Dermis blood vessel endothelial cell (primary cell): ENCODE results near the gene YIPF4. TPM values are rescaled to one million over a fixed set of nuclear protein-coding genes. Genes with fewer than 3 reads are reported as not detected.

ENCODE experiments used
- total RNA-seq: library from RNA; depleted of rRNA; stranded (reverse); fragments of >200 nt; gene quantifications from 2 replicates; pipeline ENCODE4 v1.2.3, GENCODE V29; 2014

YIPF4 gene
- total RNA-seq, 1 donor from 2014 or later, result 26.4 TPM

Other genes with a start within 250 kb of the YIPF4 start
- 74.4 and 75.7 TPM in 2 replicates for gene DPY30, start 238.1 kb upstream of the YIPF4 start, total RNA-seq
- gene SPAST, start 214.3 kb upstream of the YIPF4 start, total RNA-seq, result 44.8 and 45.9 TPM in 2 replicates
- 24.9 and 26.9 TPM in 2 replicates for gene SLC30A6, start 112.0 kb upstream of the YIPF4 start, total RNA-seq
- gene NLRC4, start 13.0 kb upstream of the YIPF4 start, total RNA-seq, result not detected in 2 replicates
- 217 and 254 TPM in 2 replicates for gene BIRC6, start 79.1 kb downstream of the YIPF4 start, total RNA-seq